ENCODE results near the gene CBR4.
"Not testable (repeated sequence)": the region's sequence is repeated elsewhere in the genome, so short reads cannot be mapped to it uniquely, and the experiment has no call there.

CBR4 gene

DNA sequence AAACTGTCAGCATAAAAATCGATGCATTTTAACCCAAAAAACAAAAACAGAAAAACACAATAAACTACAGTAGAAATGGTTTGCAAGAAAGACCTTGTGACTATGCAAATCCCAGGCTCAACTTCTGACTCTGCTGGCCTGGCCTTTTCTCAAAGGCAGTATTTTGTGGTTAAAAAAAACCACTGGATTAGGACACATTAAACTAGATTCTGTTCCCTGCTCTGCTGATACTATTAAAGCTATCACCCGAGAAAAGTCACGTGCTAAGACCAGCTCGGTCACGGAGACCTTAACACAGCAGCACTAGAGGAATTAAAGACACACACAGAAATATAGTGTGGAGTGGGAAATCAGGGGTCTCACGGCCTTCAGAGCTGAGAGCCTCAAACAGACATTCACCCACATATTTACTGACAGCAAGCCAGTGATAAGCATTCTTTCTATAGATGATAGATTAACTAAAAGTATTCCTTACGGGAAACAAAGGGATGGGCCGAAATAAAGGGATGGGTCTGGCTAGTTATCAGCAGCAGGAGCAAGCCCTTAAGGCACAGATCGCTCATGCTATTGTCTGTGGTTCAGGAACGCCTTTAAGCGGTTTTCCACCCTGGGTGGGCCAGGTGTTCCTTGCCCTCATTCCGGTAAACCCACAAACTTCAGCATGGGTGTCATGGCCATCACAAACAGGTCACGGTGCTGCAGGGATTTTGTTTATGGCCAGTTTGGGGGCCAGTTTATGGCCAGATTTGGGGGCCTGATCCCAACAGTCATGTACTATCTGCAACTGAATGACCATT lies 16.1 kb downstream of the CBR4 start:
- peak; percentile 44 for DNase-seq (ENCODE audit: low spot score)

DNA sequence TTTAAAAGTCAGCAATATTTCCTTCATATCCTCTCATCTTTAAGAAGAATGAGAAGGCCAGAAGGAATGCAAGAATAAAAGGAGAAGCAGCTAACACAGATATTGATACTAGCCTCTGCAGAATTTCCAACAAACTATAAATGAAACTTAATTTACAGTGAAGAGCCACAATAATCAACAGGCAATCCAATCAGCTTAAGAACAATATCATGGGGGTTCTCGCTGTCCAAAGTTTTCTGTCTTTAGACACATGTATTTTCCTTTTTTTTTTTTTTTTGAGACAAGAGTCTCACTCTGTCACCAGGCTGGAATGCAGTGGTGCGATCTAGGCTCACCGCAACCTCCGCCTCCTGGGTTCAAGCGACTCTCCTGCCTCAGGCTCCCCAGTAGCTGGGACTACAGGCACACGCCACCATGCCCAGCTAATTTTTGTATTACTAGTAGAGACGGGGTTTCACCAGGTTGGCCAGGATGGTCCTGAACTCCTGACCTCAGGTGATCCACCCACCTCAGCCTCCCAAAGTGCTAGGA lies 17.0 kb downstream of the CBR4 start:
- DNase-seq (ENCODE audit: low spot score), result not testable (repeated sequence)

GRCh38 chr4:168981942-168982341 lies 28.1 kb downstream of the CBR4 start:
- no peak for DNase-seq (ENCODE audit: low spot score)

- DNase-seq (ENCODE audit: low spot score), result no peak
Measured at GRCh38 chr4:168981460-168981859, 28.6 kb downstream of the CBR4 start.

- DNase-seq (ENCODE audit: low spot score), result no peak
Measured at GRCh38 chr4:168979338-168979737, 30.7 kb downstream of the CBR4 start.

DNA sequence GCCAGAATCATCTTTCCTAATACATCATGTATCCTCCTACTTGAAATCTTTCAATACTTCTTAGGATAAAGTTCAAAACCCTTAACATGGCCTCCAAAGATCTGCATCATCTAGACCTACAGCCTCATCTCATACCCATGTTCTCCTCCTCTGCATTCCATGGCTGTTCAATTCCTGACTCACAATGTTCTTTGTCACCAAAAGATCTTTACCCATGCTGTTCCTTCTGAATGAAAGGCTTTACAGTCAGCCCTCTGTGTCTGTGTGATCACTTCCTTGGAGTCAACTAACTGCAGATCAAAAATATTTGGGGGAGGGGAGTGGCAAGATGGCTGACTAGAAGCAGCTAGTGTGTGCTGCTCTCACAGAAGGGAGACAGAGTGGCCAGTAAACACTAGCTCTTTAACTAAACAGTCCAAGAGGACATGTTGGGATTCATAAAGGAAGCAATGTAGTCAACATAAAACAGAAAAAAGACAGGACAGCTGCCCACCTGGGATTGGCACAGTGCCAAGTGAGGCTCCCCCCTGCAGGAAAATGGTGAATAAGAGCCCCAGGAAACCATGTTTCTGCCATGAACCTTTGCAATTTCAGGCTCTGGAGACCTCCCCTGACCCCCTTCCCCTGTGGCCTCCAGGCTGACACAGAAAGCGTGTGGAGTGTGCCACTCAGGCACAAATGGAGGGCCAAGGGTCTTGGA lies 31.9 kb downstream of the CBR4 start:
- peak; percentile 85 for DNase-seq (ENCODE audit: low spot score)

DNA sequence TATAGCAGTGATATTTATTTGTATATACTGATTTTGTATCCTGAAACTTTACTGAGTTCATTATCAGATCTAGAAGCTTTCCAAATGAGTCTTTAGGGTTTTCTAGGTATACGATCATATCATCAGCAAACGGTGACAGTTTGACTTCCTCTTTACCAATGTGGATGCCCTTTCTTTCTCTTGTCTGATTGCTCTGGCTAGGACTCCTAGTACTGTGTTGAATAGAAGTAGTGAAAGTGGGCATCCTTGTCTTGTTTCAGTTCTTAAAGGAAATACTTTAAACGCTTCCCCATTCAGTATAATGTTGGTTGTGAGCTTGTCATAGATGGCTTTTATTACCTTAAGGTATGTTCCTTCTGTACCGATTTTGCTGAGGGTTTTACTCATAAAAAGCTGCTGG lies 37.5 kb downstream of the CBR4 start:
- no peak for DNase-seq (ENCODE audit: low spot score)

- DNase-seq (ENCODE audit: low spot score), result no peak
Measured at GRCh38 chr4:168960716-168961115, 49.3 kb downstream of the CBR4 start.

DNA sequence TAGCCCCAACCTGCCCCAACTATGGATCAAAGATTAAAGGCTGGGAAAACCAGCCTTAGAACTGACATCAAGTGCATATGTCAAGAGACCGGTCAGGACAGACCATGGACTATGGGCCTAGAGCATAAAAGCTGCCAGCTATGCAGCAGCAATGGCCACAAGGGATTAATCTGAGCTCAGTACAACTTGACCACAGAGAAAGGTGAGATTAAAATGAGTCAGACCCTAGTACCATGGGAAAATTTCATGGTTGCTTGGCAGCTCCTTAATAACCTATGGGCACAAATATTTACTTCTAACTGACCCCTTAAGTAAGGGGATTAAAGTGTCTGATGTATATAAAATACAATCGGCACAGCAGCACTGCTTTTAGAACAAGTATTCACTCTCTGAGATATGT lies 54.4 kb downstream of the CBR4 start:
- peak; percentile 21 for DNase-seq (ENCODE audit: low spot score)

GRCh38 chr4:168952821-168953246 lies 57.2 kb downstream of the CBR4 start:
- DNase-seq (ENCODE audit: low spot score), result not testable (repeated sequence)

DNA sequence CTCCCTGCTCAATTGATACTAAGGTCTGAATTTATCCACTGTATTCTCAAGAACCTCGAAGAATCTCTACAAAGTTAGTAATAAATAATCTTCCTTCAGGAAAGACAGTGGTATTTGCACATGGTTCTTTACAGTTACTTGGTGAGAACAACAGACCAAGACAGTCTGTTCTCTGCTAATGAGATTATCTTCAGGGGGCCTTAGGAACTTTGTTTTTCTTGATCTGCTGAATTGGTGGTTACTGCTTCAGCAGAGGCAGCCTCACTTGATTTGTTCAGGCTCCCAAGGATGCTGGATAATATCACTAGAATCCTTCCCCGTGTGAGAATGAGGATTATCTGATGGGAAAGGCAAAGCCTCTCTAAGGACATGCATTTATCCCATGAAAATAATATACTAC lies 64.8 kb downstream of the CBR4 start:
- DNase-seq (ENCODE audit: low spot score), result no peak

GRCh38 chr4:168942985-168943384 lies 67.1 kb downstream of the CBR4 start:
- DNase-seq (ENCODE audit: low spot score), result peak; percentile 25
